ENCODE results near the gene ATXN1.

Gene ATXN1

DNA sequence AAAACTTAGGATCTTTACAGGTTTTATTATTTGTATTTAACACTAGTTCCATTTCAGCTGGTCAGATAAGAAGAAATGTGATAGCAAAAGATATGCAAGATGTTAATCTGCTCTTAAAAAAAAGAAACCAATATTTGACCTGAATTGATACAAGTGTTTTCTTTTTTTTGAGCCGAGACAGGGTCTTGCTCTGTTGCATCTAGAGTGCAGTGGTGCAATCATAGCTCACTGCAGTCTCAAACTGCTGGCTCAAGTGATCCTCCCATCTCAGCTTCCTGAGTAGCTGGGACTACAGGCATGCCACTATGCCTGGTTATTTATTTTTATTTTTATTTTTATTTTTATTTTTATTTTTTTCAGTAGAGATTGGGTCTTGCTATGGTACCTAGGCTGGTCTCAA, 389.9 kb downstream of the ATXN1 start:
- H3K4me3 ChIP-seq (replicated peaks; ENCODE audit: low read depth, low read length), result no peak overlapping the region
- no peaks in the 10 kb centered on the region for H3K27me3 ChIP-seq (replicated peaks; ENCODE audit: control insufficient read depth, insufficient read depth, low read length)
- DNase-seq (ENCODE audit: extremely low read depth, insufficient read length), result no peak
- TF ChIP-seq, protein P1, sequence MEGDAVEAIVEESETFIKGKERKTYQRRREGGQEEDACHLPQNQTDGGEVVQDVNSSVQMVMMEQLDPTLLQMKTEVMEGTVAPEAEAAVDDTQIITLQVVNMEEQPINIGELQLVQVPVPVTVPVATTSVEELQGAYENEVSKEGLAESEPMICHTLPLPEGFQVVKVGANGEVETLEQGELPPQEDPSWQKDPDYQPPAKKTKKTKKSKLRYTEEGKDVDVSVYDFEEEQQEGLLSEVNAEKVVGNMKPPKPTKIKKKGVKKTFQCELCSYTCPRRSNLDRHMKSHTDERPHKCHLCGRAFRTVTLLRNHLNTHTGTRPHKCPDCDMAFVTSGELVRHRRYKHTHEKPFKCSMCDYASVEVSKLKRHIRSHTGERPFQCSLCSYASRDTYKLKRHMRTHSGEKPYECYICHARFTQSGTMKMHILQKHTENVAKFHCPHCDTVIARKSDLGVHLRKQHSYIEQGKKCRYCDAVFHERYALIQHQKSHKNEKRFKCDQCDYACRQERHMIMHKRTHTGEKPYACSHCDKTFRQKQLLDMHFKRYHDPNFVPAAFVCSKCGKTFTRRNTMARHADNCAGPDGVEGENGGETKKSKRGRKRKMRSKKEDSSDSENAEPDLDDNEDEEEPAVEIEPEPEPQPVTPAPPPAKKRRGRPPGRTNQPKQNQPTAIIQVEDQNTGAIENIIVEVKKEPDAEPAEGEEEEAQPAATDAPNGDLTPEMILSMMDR (IDR thresholded peaks at IDR 0.05; ENCODE audit: insufficient read depth, low read length, poor library complexity, severe bottlenecking), result no peak
- H3K36me3 ChIP-seq (ENCODE audit: control insufficient read depth, insufficient read depth, low read length), result no peaks in the 10 kb centered on the region

DNA sequence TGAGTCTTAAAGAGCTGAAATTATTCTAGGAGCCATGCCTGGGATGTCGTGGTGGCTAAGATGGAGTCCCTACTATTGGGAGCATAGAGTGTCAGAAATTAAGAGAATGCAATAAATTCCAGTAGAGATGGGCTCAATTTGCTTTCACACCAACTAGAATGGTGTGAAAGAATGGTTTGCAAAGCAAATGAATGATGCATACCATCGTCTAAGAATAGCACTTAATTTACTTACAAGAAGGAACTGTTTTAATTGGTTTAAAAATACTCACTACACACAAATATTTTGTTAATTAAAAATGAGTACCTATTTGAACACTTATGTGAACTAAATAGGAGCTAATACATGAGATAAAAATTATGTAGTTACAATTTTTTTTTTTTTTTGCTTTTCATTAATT, 390.3 kb downstream of the ATXN1 start:
- no peaks in the 10 kb centered on the region for H3K36me3 ChIP-seq (ENCODE audit: control insufficient read depth, insufficient read depth, low read length)
- DNase-seq (ENCODE audit: extremely low read depth, insufficient read length), result peak; percentile 25
- no peaks in the 10 kb centered on the region for H3K27me3 ChIP-seq (replicated peaks; ENCODE audit: control insufficient read depth, insufficient read depth, low read length)
- TF ChIP-seq, protein P1 (IDR thresholded peaks at IDR 0.05; ENCODE audit: insufficient read depth, low read length, poor library complexity, severe bottlenecking), result no peak
- no peak overlapping the region for H3K4me3 ChIP-seq (replicated peaks; ENCODE audit: low read depth, low read length)

DNA sequence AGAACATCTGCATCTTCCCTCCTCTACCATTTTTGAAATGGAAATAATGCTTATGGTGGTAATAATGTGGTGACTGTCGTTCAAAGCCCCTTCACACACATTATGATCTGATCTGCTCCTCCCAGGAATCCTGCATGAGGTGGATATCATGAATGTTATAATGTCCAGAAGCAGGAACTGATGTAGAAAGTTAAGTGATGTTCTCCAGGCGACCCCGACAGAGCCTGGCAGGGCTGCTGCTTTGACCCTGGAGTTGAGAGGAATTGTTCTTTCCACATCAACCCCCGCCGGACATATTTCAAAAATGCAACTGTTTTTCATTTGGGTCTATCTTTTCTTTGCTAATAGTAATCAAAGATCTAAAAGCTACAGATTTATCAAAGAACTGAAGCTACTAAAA, 391.3 kb downstream of the ATXN1 start:
- no peaks in the 10 kb centered on the region for H3K36me3 ChIP-seq (ENCODE audit: control insufficient read depth, insufficient read depth, low read length)
- TF ChIP-seq, protein P1 (IDR thresholded peaks at IDR 0.05; ENCODE audit: insufficient read depth, low read length, poor library complexity, severe bottlenecking), result no peak
- H3K4me3 ChIP-seq (replicated peaks; ENCODE audit: low read depth, low read length), result no peak overlapping the region
- H3K27me3 ChIP-seq (replicated peaks; ENCODE audit: control insufficient read depth, insufficient read depth, low read length), result no peaks in the 10 kb centered on the region
- DNase-seq (ENCODE audit: extremely low read depth, insufficient read length), result no peak

DNA sequence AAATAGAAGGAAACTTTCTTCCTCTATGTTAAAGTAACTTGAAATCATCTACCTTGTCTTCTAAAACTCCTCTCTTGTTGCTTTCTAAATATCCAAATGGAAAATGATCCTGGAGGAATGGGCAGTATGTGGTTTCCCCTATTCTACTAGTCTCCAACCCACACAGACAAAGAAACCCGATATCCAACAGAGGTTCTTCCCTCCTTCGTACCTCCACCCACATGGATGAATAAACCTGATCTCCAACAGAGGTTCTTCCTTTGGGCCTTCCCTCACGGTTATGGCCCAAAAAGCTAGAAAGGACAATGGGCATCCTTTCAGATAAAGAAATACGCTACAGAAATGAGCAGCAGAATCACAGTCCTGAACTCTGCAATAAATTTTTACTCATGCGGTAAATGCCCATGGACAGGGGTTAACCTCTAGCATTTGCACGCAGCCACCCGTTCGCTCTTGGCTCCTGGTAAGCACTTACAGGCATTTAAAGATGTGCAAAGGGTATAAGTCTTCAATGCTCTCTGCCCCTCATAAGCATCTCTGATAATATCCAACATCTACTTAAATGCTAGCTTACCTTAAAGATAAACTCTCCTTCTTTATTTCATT, 392.0 kb downstream of the ATXN1 start:
- Histone ChIP-seq H3K27me3 (replicated peaks; ENCODE audit: control insufficient read depth, insufficient read depth, low read length) (no peaks in the 10 kb centered on the region), H3K4me3 (replicated peaks; ENCODE audit: low read depth, low read length) (no peak overlapping the region), H3K36me3 (ENCODE audit: control insufficient read depth, insufficient read depth, low read length) (no peaks in the 10 kb centered on the region)
- no peak for DNase-seq (ENCODE audit: extremely low read depth, insufficient read length)
- TF ChIP-seq, protein P1 (IDR thresholded peaks at IDR 0.05; ENCODE audit: insufficient read depth, low read length, poor library complexity, severe bottlenecking), result no peak

DNA sequence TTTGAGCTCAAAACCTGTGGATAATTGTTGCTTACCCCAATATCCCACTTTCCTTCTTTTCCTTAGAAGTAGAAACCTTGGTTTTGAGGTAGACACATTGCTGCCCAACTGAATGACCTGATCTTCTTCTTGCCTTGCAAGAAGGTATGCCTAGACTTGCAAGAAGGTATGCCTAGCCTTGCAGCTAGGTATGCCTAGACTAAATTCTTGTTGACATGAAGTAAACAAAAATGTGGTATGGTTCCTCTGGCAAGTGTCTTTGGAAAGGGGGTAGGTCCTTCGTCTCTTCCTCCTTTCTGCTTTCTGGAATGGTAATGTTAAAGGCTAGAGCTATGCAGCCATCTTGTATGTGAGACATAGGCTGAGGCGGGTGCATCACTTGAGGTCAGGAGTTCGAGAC, 393.7 kb downstream of the ATXN1 start:
- no peaks in the 10 kb centered on the region for H3K36me3 ChIP-seq (ENCODE audit: control insufficient read depth, insufficient read depth, low read length)
- no peaks in the 10 kb centered on the region for H3K27me3 ChIP-seq (replicated peaks; ENCODE audit: control insufficient read depth, insufficient read depth, low read length)
- no peak overlapping the region for H3K4me3 ChIP-seq (replicated peaks; ENCODE audit: low read depth, low read length)
- DNase-seq (ENCODE audit: extremely low read depth, insufficient read length), result no peak
- TF ChIP-seq, protein P1 (IDR thresholded peaks at IDR 0.05; ENCODE audit: insufficient read depth, low read length, poor library complexity, severe bottlenecking), result no peak

DNA sequence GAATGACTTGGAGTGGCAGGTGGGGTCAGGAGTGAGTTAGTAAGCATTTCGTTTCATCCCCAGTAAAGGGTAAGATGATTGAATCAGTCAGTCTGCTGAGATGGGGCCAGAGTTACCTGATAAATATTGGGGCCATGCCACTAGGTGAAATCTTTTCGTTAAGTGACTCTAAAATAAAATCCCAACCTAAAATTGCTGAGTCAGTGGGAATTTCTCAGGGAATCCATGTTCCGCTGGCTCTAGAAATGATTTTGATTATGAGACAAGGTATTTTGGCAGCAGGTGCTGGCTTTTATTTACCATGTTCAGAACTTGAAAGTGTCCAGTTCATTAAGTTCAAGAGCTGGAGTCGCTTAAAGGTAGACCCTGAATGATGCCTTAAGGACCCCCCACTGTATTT, 397.5 kb downstream of the ATXN1 start:
- no peak overlapping the region for H3K4me3 ChIP-seq (replicated peaks; ENCODE audit: low read depth, low read length)
- no peak for DNase-seq (ENCODE audit: extremely low read depth, insufficient read length)
- no peaks in the 10 kb centered on the region; the same call in none of the 2 replicates for H3K36me3 ChIP-seq (ENCODE audit: control insufficient read depth, insufficient read depth, low read length)
- TF ChIP-seq, protein P1 (IDR thresholded peaks at IDR 0.05; ENCODE audit: insufficient read depth, low read length, poor library complexity, severe bottlenecking), result no peak
- H3K27me3 ChIP-seq (replicated peaks; ENCODE audit: control insufficient read depth, insufficient read depth, low read length), result no peaks in the 10 kb centered on the region
